Mesodermal cell (in vitro differentiated cells): ENCODE results near the gene ZNF286A. TPM values are rescaled to one million over a fixed set of nuclear protein-coding genes. Genes with fewer than 3 reads are reported as not detected.
"Not testable (repeated sequence)": the region's sequence is repeated elsewhere in the genome, so short reads cannot be mapped to it uniquely, and the experiment has no call there.

ENCODE experiments used
- H3K27ac ChIP-seq: 2 replicates; pipeline ENCODE4 v1.7.0; 2013; ENCODE audit warnings: mild to moderate bottlenecking, low read depth, low read length, moderate library complexity; ENCODE audit not compliant: severe bottlenecking
- H3K36me3 ChIP-seq: 2 replicates; pipeline ENCODE4 v1.7.1; 2013; ENCODE audit warnings: mild to moderate bottlenecking, low read length, moderate library complexity; ENCODE audit not compliant: control insufficient read depth, insufficient read depth
- H3K4me1 ChIP-seq: one replicate; pipeline ENCODE4 v1.7.1; 2013; ENCODE audit warnings: mild to moderate bottlenecking, low read length; ENCODE audit not compliant: insufficient read depth, control insufficient read depth, poor library complexity, severe bottlenecking
- H3K4me3 ChIP-seq: 2 replicates; pipeline ENCODE4 v1.7.0; 2013; ENCODE audit warnings: low read length, control low read depth, mild to moderate bottlenecking; ENCODE audit not compliant: insufficient read depth, poor library complexity, severe bottlenecking; ENCODE audit errors: extremely low read depth
- H3K9me3 ChIP-seq: 2 replicates; pipeline ENCODE4 v1.7.1; 2013; ENCODE audit warnings: mild to moderate bottlenecking, low read length, moderate library complexity; ENCODE audit not compliant: control insufficient read depth
- WGBS, 2 experiments: methylation state at CpG; one replicate each; pipeline ENCODE4 v1.1.5; 2013; ENCODE audit warnings: missing lambda C conversion rate in 2 of 2; ENCODE audit not compliant: insufficient coverage in 2 of 2; 5-methylcytosine and 5-hydroxymethylcytosine counted together
- polyA plus RNA-seq, 2 experiments: library from polyadenylated mRNA; stranded (reverse); fragments of 50-300 nt; gene quantifications; one replicate each; pipeline ENCODE4 v1.2.3, GENCODE V29; 2013

The ZNF286A gene
- 38.3 TPM for polyA plus RNA-seq (2013, experiment 1 of 2)
- polyA plus RNA-seq (2013, experiment 2 of 2): 39.4 TPM

DNA sequence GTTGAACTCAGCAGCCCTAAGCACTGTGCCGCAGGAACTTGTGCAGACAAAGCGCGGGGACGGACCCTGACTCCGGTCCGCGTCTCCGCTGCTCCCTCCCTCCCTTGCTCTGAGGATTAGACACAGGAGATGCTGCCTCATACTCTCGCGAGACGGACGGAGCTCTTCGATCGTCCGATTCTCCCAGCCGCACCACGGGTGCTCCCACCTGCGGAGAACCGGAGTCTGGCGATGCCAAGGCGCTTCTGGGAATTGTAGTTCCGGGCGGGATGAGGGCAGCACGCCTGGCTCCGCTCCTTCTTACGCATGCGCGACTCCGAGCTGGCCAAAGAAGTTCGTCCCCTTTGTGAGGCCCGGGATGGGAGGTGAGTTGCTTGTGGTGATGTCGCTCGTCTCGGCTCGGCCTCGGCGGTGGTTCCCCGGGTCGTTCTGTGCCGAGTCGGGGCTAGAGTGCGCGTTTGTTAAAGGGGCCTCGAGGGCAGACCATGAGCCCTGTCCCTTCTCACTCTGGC, at the start of gene ZNF286A:
TSS of gene ZNF286A (plus strand) at position 340 of the 512 bp plus-strand sequence. CDS start 578 bp downstream, outside the sequence.
- Histone ChIP-seq H3K4me3 (peak within 1 kb of the TSS; percentile 49), H3K36me3 (peaks cover 32% of the 10 kb centered on the region)
- H3K4me1 ChIP-seq, H3K27ac ChIP-seq, H3K9me3 ChIP-seq: not testable (repeated sequence)
- WGBS, 2 experiments: 0 to 1% methylated on average over 22 to 24 of the region's 44 CpGs

DNA sequence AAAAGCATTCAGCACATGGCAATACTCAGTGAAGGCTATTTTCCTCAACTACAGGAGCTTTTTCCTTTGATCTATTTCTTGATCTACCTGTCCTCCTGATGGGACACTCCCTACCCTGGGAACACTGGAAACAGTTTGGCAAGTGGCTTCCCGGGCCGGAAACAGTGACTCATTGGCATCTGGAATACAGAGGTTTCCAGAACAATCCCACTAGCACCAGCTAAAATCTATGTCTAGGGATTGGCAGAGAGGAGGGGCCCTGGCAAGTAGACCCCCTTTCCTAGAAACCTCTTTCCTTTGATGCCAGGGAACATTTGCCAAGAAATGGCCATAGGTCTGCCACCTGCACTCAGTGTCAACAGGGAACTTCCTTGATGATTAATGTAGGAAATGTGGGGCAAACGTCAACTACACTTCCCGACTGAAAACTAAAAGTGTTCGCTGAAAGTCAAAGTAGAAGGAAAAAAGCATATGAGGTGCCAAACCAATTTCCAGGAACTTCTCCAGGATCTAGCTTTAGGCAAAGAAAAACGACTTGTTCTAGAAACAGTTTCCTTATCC, 49.6 kb upstream of the ZNF286A start:
- no peak overlapping the region for H3K27ac ChIP-seq
- 91 to 100% methylated on average over 3 to 4 of the region's 6 CpGs for WGBS, 2 experiments
- no peaks in the 10 kb centered on the region for H3K9me3 ChIP-seq
- H3K4me1 ChIP-seq: peaks cover 36% of the 10 kb centered on the region
- peaks cover 4% of the 10 kb centered on the region for H3K36me3 ChIP-seq
- H3K4me3 ChIP-seq: no peak overlapping the region

DNA sequence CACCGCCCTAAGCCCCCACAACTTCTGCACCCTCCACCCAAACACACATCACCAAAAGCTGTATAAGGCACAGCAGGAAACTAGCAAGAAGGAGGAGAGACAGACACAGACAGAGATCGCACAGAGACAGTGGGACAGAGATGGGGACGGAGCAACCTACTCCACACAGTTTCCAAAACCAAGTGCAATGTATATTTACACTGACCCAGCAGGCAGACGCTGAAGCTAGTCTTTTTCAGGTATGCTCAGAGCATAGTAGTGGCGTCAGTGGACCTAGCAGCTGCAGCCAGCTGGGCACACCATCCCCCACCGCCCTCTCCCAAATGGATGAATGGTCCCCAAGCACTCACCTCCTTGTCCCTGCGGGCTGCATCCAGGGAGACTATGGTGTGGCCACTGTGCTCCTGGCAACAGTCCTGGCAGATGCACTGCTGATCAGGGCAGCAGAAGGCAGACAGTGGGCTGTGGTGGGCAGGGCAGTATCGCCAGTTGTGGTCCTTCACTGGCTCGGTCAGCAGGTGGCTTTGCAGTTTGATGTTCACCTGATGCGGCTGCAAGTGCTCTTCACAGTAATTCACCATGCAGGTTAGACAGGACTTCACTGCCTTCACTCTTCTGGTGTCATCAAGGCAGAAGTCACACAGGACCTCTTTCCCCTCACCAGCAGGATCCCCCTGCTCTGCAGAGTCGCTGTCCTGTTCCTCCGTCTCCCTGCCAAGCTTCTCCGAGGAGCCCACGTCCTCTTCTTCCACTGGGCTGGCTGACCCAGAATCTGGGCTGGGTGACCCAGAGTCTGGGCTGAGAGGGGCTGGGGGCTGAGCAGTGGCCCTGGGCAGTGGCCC, 48.6 kb upstream of the ZNF286A start:
- 91 to 92% methylated on average over 9 to 11 of the region's 14 CpGs for WGBS, 2 experiments
- Histone ChIP-seq H3K36me3 (peaks cover 6% of the 10 kb centered on the region), H3K27ac (peak overlapping the region; percentile 81), H3K4me3 (no peak overlapping the region), H3K4me1 (peaks cover 35% of the 10 kb centered on the region), H3K9me3 (no peaks in the 10 kb centered on the region)

DNA sequence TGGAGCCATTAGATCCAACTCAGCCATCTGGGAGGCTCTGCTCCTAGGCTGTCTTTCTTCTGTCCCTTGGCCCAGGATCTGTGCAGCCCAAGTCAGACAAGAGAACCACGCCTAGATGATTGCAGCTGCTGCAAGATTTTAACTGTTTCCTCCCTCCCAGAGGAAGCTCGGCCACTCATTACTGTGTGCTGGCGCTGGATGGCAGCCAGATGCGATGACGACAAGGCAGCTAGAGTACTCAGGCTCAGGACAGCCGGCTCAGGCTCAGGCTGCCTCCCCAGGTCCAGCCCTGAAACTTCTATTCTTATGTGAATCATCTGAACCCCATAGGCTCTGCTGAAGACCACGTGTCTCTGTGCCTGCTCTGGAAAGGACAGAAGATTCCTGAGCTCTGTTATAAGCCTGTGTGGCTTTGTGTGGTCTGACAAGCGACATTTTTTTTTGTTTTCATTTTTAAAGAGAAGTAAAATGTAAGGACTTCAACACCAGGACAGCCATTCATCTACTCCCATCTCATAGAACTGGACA, 47.9 kb upstream of the ZNF286A start:
- 9 to 14% methylated on average over 7 of the region's 8 CpGs for WGBS, 2 experiments
- Histone ChIP-seq H3K36me3 (peaks cover 8% of the 10 kb centered on the region), H3K4me1 (peaks cover 34% of the 10 kb centered on the region), H3K4me3 (no peak overlapping the region), H3K9me3 (no peaks in the 10 kb centered on the region), H3K27ac (peak overlapping the region; percentile 81)

DNA sequence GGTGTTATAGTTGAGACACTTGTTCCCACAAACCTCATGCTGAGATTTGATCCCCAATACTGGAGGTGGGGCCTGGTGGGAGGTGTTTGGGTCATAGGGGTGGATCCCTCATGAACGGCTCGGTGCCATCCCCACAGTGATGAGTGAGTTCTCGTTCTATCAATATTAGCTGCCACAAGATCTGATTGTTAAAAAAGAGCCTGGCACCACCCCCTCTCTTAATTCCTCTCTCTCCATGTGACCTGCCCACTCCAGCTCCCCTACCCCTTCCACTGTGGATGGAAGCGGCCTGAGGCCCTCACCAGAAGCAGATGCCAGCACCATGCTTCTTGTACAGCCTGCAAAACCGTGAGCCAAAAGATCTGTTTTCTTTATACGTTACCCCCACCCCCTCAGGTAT, 46.6 kb upstream of the ZNF286A start:
- 94 to 98% methylated on average over 4 to 5 of the region's 6 CpGs for WGBS, 2 experiments
- no peaks in the 10 kb centered on the region for H3K9me3 ChIP-seq
- peaks cover 21% of the 10 kb centered on the region for H3K36me3 ChIP-seq
- no peak overlapping the region for H3K27ac ChIP-seq
- H3K4me3 ChIP-seq: no peak overlapping the region
- peaks cover 34% of the 10 kb centered on the region for H3K4me1 ChIP-seq

DNA sequence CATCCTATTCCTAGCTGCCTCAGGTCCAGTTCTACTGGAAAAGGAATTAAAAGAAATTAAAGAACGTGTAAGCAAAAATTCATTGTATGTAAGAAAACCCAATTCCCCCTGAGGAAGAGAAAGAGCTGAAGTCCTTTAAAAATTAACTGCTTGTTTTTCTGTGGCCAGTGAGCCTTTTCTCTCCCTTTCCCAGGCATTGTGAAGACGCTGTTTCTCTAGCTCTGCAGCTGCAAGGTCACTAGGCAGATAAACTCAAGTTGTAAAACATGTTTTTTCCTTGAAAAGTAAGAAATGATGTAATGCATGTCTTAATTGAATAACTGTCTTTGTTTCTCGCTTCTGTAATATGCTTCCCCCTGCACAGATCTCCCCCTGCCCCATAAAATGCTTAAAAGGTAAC, 45.2 kb upstream of the ZNF286A start:
- 100% methylated on average over 1 of the region's 3 CpGs; no CpG with 5 or more reads in 1 of the 2 experiments for WGBS, 2 experiments
- Histone ChIP-seq H3K4me1 (peaks cover 30% of the 10 kb centered on the region), H3K36me3 (peaks cover 31% of the 10 kb centered on the region)
- H3K4me3 ChIP-seq, H3K27ac ChIP-seq, H3K9me3 ChIP-seq: not testable (repeated sequence)

DNA sequence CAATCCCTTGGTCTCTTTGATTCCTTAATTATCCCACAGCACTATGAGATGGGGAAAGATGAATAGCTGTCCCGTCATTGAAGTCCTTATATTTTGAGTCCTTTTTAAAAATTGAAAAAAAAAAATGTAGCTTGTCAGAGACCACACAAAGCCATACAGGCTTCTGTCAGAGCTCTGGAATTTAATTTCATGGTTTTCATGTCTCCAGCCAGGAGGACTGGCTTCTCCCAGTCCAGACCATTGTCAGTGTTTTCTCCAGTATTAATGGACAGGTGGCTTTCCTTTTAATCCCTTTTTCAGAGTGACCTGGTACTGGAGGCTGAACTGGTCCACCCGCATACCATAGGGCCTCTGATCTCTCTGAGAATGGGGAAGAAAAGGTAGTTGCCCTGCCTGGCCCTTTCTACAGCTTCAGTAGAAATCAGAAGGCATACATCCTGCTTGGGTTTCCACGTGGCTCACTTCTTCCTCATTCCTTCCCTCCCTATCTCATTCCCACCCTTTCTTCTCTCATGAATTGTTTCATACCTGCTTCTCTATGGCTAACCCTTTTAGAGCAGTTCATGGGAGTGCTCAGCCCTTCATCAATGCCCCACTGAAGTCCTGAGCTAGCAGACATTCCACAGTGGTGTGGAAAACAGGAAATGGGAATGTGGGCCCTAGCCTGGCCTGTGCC, 44.5 kb upstream of the ZNF286A start:
- Histone ChIP-seq H3K27ac (peak overlapping the region; percentile 52), H3K4me3 (no peak overlapping the region)
- 27 to 62% methylated on average over 1 to 2 of the region's 3 CpGs for WGBS, 2 experiments

DNA sequence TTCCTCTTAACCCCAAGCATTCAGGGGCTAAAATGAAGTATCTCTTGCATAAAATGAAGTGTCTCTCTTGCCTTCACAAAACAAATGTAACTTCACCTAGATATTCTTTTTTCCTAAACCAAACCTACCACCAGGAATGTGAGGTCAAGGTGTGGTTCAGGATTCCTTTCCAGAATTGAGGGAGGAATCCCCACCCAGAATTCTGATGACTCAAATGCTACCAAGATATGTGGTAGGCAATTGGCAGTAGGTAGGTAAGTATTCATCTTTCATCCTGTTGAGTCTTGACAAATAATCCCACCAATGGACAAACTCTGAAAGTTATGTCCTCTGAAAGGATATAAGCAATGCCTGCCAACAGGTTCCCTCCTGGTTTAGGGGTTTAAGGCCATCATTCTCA, 41.7 kb upstream of the ZNF286A start:
- no peak overlapping the region for H3K4me3 ChIP-seq
- peaks cover 12% of the 10 kb centered on the region for H3K4me1 ChIP-seq
- no peak overlapping the region for H3K27ac ChIP-seq
- no peaks in the 10 kb centered on the region for H3K9me3 ChIP-seq
- peaks cover 47% of the 10 kb centered on the region for H3K36me3 ChIP-seq

More for the DNA sequence above, 44.5 kb upstream of the ZNF286A start:
- peaks cover 25% of the 10 kb centered on the region for H3K4me1 ChIP-seq
- peaks cover 36% of the 10 kb centered on the region for H3K36me3 ChIP-seq
- no peaks in the 10 kb centered on the region for H3K9me3 ChIP-seq

DNA sequence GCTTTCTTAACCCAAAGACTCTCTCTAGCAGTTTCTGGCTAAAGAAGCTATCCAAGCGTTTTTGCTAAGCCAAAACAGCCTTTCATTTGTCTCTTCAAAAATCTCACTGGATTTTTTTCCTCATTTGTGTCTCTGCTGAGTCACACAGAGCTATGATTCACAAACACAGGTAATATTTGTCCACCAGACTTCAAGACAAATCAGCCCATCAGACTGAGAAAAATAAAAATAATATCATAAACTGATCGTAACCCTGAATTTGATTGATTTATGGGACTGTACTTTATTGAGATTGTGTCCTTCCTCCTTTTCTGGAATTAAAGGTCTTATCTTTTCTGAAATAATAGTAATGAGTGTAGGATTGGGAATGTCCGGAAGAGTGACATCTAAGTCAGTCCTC, 41.3 kb upstream of the ZNF286A start:
- H3K27ac ChIP-seq: no peak overlapping the region
- no peak overlapping the region for H3K4me3 ChIP-seq
- no peaks in the 10 kb centered on the region for H3K9me3 ChIP-seq
- 92 to 95% methylated on average over 1 to 2 of the region's 3 CpGs for WGBS, 2 experiments
- peaks cover 12% of the 10 kb centered on the region for H3K4me1 ChIP-seq
- H3K36me3 ChIP-seq: peaks cover 45% of the 10 kb centered on the region

DNA sequence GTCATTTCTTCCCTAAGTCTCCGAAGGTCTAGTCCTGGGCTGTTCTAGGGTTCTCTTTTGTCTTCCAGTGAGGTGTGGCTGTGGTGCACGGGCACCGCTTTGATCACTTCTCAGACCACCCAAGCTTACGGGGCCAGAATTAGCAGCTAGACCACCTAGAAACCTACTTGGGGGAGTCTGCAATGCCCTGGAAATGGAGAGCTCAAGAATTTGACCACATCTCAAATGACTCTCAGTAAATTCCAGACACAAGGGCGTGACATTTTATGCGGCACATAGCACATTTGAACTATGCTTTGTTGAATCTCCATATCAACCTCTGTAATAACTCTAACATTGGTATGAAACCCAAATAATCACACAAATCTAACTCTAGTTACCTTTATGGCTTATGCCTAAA, 40.3 kb upstream of the ZNF286A start:
- Histone ChIP-seq H3K9me3 (no peaks in the 10 kb centered on the region), H3K4me1 (peaks cover 12% of the 10 kb centered on the region), H3K36me3 (peaks cover 52% of the 10 kb centered on the region), H3K27ac (no peak overlapping the region), H3K4me3 (no peak overlapping the region)
- WGBS, 2 experiments: 96 to 100% methylated on average over 3 to 6 of the region's 6 CpGs
